GM12875 (cell line): ENCODE data around the gene CDC34.
"Not testable (repeated sequence)": the region's sequence is repeated elsewhere in the genome, so short reads cannot be mapped to it uniquely, and the experiment has no call there.

Experiments used
- H3K4me3 ChIP-seq: one replicate; pipeline ENCODE4 v1.5.1; 2011; ENCODE audit warnings: low read depth, low read length, control low read depth
- CTCF ChIP-seq: IDR thresholded peaks from 2 replicates; pipeline ENCODE4 v1.5.1; 2011; ENCODE audit warnings: low read depth, mild to moderate bottlenecking, control low read depth, inconsistent platforms, low read length, moderate library complexity, borderline replicate concordance; ENCODE audit not compliant: insufficient read depth

The CDC34 gene

GRCh38 chr19:583968-584239 lies 52.3 kb downstream of the CDC34 start:
- TF ChIP-seq CTCF: no peak

GRCh38 chr19:584240-585001 lies 52.9 kb downstream of the CDC34 start:
- peak; percentile 99 for TF ChIP-seq CTCF
- H3K4me3 ChIP-seq: no peak overlapping the region

More at GRCh38 chr19:583968-584239, 52.3 kb downstream of the CDC34 start:
- no peak overlapping the region for H3K4me3 ChIP-seq

- not testable (repeated sequence) for H3K4me3 ChIP-seq
Measured at GRCh38 chr19:585146-585545, 53.6 kb downstream of the CDC34 start.

- TF ChIP-seq CTCF: no peak
- no peak overlapping the region for H3K4me3 ChIP-seq
Measured at GRCh38 chr19:585551-586110, 54.1 kb downstream of the CDC34 start.

- TF ChIP-seq CTCF: peak; percentile 69
Measured at GRCh38 chr19:588093-588740, 56.7 kb downstream of the CDC34 start.

GRCh38 chr19:588741-589692 lies 57.5 kb downstream of the CDC34 start:
- no peak overlapping the region for H3K4me3 ChIP-seq
- no peak for TF ChIP-seq CTCF

More at GRCh38 chr19:588093-588740, 56.7 kb downstream of the CDC34 start:
- no peak overlapping the region for H3K4me3 ChIP-seq
